Body of pancreas (tissue), 4 donors: ENCODE results near the gene USPL1. TPM values are rescaled to one million over a fixed set of nuclear protein-coding genes. Genes with fewer than 3 reads are reported as not detected.

Experiments used
- ATAC-seq: fragments of 150-250 bp; one replicate; pipeline ENCODE4 v1.9.1; 2016
- DNase-seq, 4 donors: peaks; one replicate each; pipeline ENCODE4 v3.0.0-alpha.2; 2019
- H3K27ac ChIP-seq, 4 donors: fragments of 200-600 bp; sonication (generic); 1 replicate in 3 of 4; 2 replicates in 1 of 4; pipeline versions ENCODE4 v1.5.1 to v1.6.1; 2016 to 2019; ENCODE audit warnings: mild to moderate bottlenecking in 1 of 4, mixed read lengths in 1 of 4, moderate library complexity in 1 of 4
- H3K27me3 ChIP-seq, 2 donors: fragments of 200-600 bp; sonication (generic); one replicate each; pipeline ENCODE4 v1.6.0; 2016; ENCODE audit warnings: mild to moderate bottlenecking in 1 of 2
- H3K36me3 ChIP-seq, 2 donors: fragments of 200-600 bp; sonication (generic); replicated peaks in 1 of 2; 2 replicates each; pipeline ENCODE4 v1.5.1; 2016; ENCODE audit warnings: low read depth in 2 of 2; ENCODE audit not compliant: insufficient read depth in 1 of 2
- H3K4me1 ChIP-seq: fragments of 200-600 bp; sonication (generic); one replicate; pipeline ENCODE4 v1.6.0; 2016
- H3K4me3 ChIP-seq, 2 donors: fragments of 200-600 bp; sonication (generic); 1 replicate in 1 of 2; 2 replicates in 1 of 2; pipeline ENCODE4 v1.5.1; 2016 to 2019
- H3K9me3 ChIP-seq, 3 donors: fragments of 200-600 bp; sonication (generic); 1 replicate in 2 of 3; 2 replicates in 1 of 3; pipeline ENCODE4 v1.5.1; 2016
- POLR2A ChIP-seq, 3 donors: fragments of 450-650 bp; IDR thresholded peaks; one replicate each; pipeline ENCODE4 v1.6.1; 2016; ENCODE audit warnings: antibody characterized with exemption in 3 of 3, mild to moderate bottlenecking in 2 of 3
- WGBS, 2 donors: methylation state at CpG; one replicate each; pipeline ENCODE4 v1.1.5; 2017; 5-methylcytosine and 5-hydroxymethylcytosine counted together
- intact Hi-C: fragments of 100-400 bp; cut with DNase I; formaldehyde crosslinking; loops from one replicate; pipeline ENCODE4 v1.15.1; 2023
- small RNA-seq: library from RNA; depleted of rRNA; stranded (forward); fragments of <200 nt; gene quantifications from one replicate; pipeline ENCODE3, GENCODE V24; 2016
- total RNA-seq, 2 donors: library from RNA; depleted of rRNA; stranded (reverse); fragments of >200 nt; gene quantifications; one replicate each; pipeline ENCODE4 v1.1.0, GENCODE V29; 2016
- TF ChIP-seq, protein P1 (sequence below), 7 experiments: fragments of 450-650 bp in 4 of 7; fragments of 200-600 bp in 3 of 7; sonication (generic) in 3 of 7; IDR thresholded peaks; one replicate each; pipeline ENCODE4 v1.5.1; 2016 to 2019; ENCODE audit warnings: antibody characterized with exemption in 7 of 7

Gene USPL1
- total RNA-seq, 2 donors from 2014 or later = 10.9 to 14.5 TPM

- H3K4me1 ChIP-seq = no peaks in the 10 kb centered on the region
- H3K27ac ChIP-seq = no peak overlapping the region
- no peaks in the 10 kb centered on the region for H3K36me3 ChIP-seq
- 54 to 71% methylated on average over 4 of the region's 4 CpGs for WGBS, 2 donors
- intact Hi-C loops = no loop called here
- ATAC-seq (no peak), DNase-seq (no peak)
- no peak for TF ChIP-seq POLR2A (IDR thresholded peaks at IDR 0.05)
- TF ChIP-seq, protein P1, sequence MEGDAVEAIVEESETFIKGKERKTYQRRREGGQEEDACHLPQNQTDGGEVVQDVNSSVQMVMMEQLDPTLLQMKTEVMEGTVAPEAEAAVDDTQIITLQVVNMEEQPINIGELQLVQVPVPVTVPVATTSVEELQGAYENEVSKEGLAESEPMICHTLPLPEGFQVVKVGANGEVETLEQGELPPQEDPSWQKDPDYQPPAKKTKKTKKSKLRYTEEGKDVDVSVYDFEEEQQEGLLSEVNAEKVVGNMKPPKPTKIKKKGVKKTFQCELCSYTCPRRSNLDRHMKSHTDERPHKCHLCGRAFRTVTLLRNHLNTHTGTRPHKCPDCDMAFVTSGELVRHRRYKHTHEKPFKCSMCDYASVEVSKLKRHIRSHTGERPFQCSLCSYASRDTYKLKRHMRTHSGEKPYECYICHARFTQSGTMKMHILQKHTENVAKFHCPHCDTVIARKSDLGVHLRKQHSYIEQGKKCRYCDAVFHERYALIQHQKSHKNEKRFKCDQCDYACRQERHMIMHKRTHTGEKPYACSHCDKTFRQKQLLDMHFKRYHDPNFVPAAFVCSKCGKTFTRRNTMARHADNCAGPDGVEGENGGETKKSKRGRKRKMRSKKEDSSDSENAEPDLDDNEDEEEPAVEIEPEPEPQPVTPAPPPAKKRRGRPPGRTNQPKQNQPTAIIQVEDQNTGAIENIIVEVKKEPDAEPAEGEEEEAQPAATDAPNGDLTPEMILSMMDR (IDR thresholded peaks at IDR 0.05) = no peak
- H3K4me3 ChIP-seq = no peak overlapping the region
- no peaks in the 10 kb centered on the region for H3K9me3 ChIP-seq
- no peaks in the 10 kb centered on the region for H3K27me3 ChIP-seq
Measured at GRCh38 chr13:30705680-30706079, 88.0 kb downstream of the USPL1 start.

- ATAC-seq (no peak), DNase-seq (no peak)
- TF ChIP-seq, protein P1 (IDR thresholded peaks at IDR 0.05) = no peak
- no peak for TF ChIP-seq POLR2A (IDR thresholded peaks at IDR 0.05)
- 30 to 39% methylated on average over 3 of the region's 3 CpGs for WGBS, 2 donors
- Histone ChIP-seq H3K36me3 (no peaks in the 10 kb centered on the region), H3K4me3 (no peak overlapping the region), H3K27ac (no peak overlapping the region), H3K9me3 (no peaks in the 10 kb centered on the region), H3K27me3 (no peaks in the 10 kb centered on the region), H3K4me1 (no peaks in the 10 kb centered on the region)
- intact Hi-C loops = no loop called here
Measured at GRCh38 chr13:30708541-30708940, 90.8 kb downstream of the USPL1 start.

Small RNA genes lying within 50 kb of the gene (small RNA-seq; reads per million reads assigned to genes)
- not detected for gene RF00017

Other genes with a start within 250 kb of the USPL1 start
- not detected for gene UBE2L5, start 195.4 kb upstream of the USPL1 start, total RNA-seq
- gene HMGB1, start 152.0 kb upstream of the USPL1 start, total RNA-seq = 10 to 100 TPM; 54.4 to 97.3 TPM
- 10 to 100 TPM; 12.5 to 17.4 TPM for gene ALOX5AP, start 117.6 kb downstream of the USPL1 start, total RNA-seq